ENCODE results near the gene KIF6. TPM values are rescaled to one million over a fixed set of nuclear protein-coding genes. Genes with fewer than 3 reads are reported as not detected.

The KIF6 gene
- total RNA-seq, 5 donors from 2014 or later (not counting 1 experiment from before 2014, with no cell fraction given), result 0.53 TPM; not detected in 4

- Mint-ChIP-seq H3K4me3 (no peak overlapping the region), H3K27me3 (peaks cover 11 to 19% of the 10 kb centered on the region in 2 donors), H3K4me1 (peaks cover 6 to 8% (median 7%) of the 10 kb centered on the region in 3 donors), H3K9me3 (no peaks in the 10 kb centered on the region), H3K27ac (no peak overlapping the region), H3K36me3 (no peaks in the 10 kb centered on the region)
- Histone ChIP-seq H3K27ac (ENCODE audit: low read length) (no peak overlapping the region), H3K36me3 (ENCODE audit: control insufficient read depth in 2 of 2, extremely low read depth in 1 of 2, insufficient read depth in 1 of 2, low read length in 1 of 2) (no peaks in the 10 kb centered on the region), H3K27me3 (replicated peaks in 1 of 2; ENCODE audit: control insufficient read depth in 2 of 2, extremely low read depth in 1 of 2, insufficient read depth in 2 of 2, low read length in 1 of 2) (peaks cover 0 to 15% of the 10 kb centered on the region in 2 experiments), H3K4me1 (ENCODE audit: control insufficient read depth in 1 of 2, extremely low read depth in 1 of 2, insufficient read depth in 2 of 2, low read length in 2 of 2) (no peaks in the 10 kb centered on the region), H3K4me3 (ENCODE audit: control insufficient read depth in 1 of 2, extremely low read depth in 1 of 2, low read length in 1 of 2) (no peak overlapping the region), H3K9me3 (no peaks in the 10 kb centered on the region)
- DNase-seq, result peak in 3 of 35 experiments; percentile 1 to 9 (median 3)
- POLR2A ChIA-PET, result no interaction called here
- WGBS (ENCODE audit: insufficient coverage), result 50% methylated on average over 4 of the region's 11 CpGs
- ATAC-seq (replicated peaks in 1 of 4), result no peak
- CTCF ChIA-PET, result no interaction called here
Observed at GRCh38 chr6:39430871-39431523, 294.2 kb downstream of the KIF6 start.

GRCh38 chr6:39430446-39430845, 294.8 kb downstream of the KIF6 start:
- POLR2A ChIA-PET, result no interaction called here

GRCh38 chr6:39428816-39429215, 296.4 kb downstream of the KIF6 start:
- Mint-ChIP-seq H3K9me3 (no peaks in the 10 kb centered on the region), H3K36me3 (no peaks in the 10 kb centered on the region), H3K27me3 (peaks cover 11 to 17% of the 10 kb centered on the region in 2 donors), H3K27ac (no peak overlapping the region), H3K4me1 (peaks cover 6 to 8% (median 7%) of the 10 kb centered on the region in 3 donors), H3K4me3 (no peak overlapping the region)
- H3K27ac ChIP-seq (ENCODE audit: low read length), result no peak overlapping the region
- peaks cover 0 to 13% of the 10 kb centered on the region in 2 experiments for H3K27me3 ChIP-seq (replicated peaks in 1 of 2; ENCODE audit: control insufficient read depth in 2 of 2, extremely low read depth in 1 of 2, insufficient read depth in 2 of 2, low read length in 1 of 2)
- ATAC-seq (replicated peaks in 1 of 4), result no peak
- CTCF ChIA-PET, result no interaction called here
- H3K9me3 ChIP-seq, result no peaks in the 10 kb centered on the region
- 73% methylated on average over 4 of the region's 7 CpGs for WGBS (ENCODE audit: insufficient coverage)
- no peak overlapping the region for H3K4me3 ChIP-seq (ENCODE audit: control insufficient read depth in 1 of 2, extremely low read depth in 1 of 2, low read length in 1 of 2)
- no peak for DNase-seq
- no peaks in the 10 kb centered on the region for H3K4me1 ChIP-seq (ENCODE audit: control insufficient read depth in 1 of 2, extremely low read depth in 1 of 2, insufficient read depth in 2 of 2, low read length in 2 of 2)
- POLR2A ChIA-PET, result no interaction called here
- no peaks in the 10 kb centered on the region for H3K36me3 ChIP-seq (ENCODE audit: control insufficient read depth in 2 of 2, extremely low read depth in 1 of 2, insufficient read depth in 1 of 2, low read length in 1 of 2)

More at GRCh38 chr6:39430446-39430845, 294.8 kb downstream of the KIF6 start:
- Mint-ChIP-seq H3K4me3 (no peak overlapping the region), H3K9me3 (no peaks in the 10 kb centered on the region), H3K27ac (no peak overlapping the region), H3K4me1 (peaks cover 6 to 8% (median 7%) of the 10 kb centered on the region in 3 donors), H3K36me3 (no peaks in the 10 kb centered on the region), H3K27me3 (peaks cover 11 to 19% of the 10 kb centered on the region in 2 donors)
- no peak overlapping the region for H3K27ac ChIP-seq (ENCODE audit: low read length)
- no peaks in the 10 kb centered on the region for H3K36me3 ChIP-seq (ENCODE audit: control insufficient read depth in 2 of 2, extremely low read depth in 1 of 2, insufficient read depth in 1 of 2, low read length in 1 of 2)
- DNase-seq (no peak), ATAC-seq (replicated peaks in 1 of 4) (no peak)
- no peak overlapping the region for H3K4me3 ChIP-seq (ENCODE audit: control insufficient read depth in 1 of 2, extremely low read depth in 1 of 2, low read length in 1 of 2)
- H3K27me3 ChIP-seq (replicated peaks in 1 of 2; ENCODE audit: control insufficient read depth in 2 of 2, extremely low read depth in 1 of 2, insufficient read depth in 2 of 2, low read length in 1 of 2), result peaks cover 0 to 15% of the 10 kb centered on the region in 2 experiments
- H3K4me1 ChIP-seq (ENCODE audit: control insufficient read depth in 1 of 2, extremely low read depth in 1 of 2, insufficient read depth in 2 of 2, low read length in 2 of 2), result no peaks in the 10 kb centered on the region
- CTCF ChIA-PET, result no interaction called here
- WGBS (ENCODE audit: insufficient coverage), result 80% methylated on average over 1 of the region's 1 CpG
- no peaks in the 10 kb centered on the region for H3K9me3 ChIP-seq

GRCh38 chr6:39428152-39428551, 297.1 kb downstream of the KIF6 start:
- no peak overlapping the region for H3K27ac Mint-ChIP-seq
- Histone ChIP-seq H3K27me3 (replicated peaks in 1 of 2; ENCODE audit: control insufficient read depth in 2 of 2, extremely low read depth in 1 of 2, insufficient read depth in 2 of 2, low read length in 1 of 2) (peaks cover 0 to 13% of the 10 kb centered on the region in 2 experiments), H3K36me3 (ENCODE audit: control insufficient read depth in 2 of 2, extremely low read depth in 1 of 2, insufficient read depth in 1 of 2, low read length in 1 of 2) (no peaks in the 10 kb centered on the region), H3K4me1 (ENCODE audit: control insufficient read depth in 1 of 2, extremely low read depth in 1 of 2, insufficient read depth in 2 of 2, low read length in 2 of 2) (no peaks in the 10 kb centered on the region), H3K9me3 (no peaks in the 10 kb centered on the region), H3K4me3 (ENCODE audit: control insufficient read depth in 1 of 2, extremely low read depth in 1 of 2, low read length in 1 of 2) (no peak overlapping the region), H3K27ac (ENCODE audit: low read length) (no peak overlapping the region)
- DNase-seq (no peak), ATAC-seq (replicated peaks in 1 of 4) (no peak)
- H3K27me3 Mint-ChIP-seq, result peaks cover 11 to 16% of the 10 kb centered on the region in 2 donors
- no peak overlapping the region for H3K4me3 Mint-ChIP-seq
- no peaks in the 10 kb centered on the region for H3K9me3 Mint-ChIP-seq
- POLR2A ChIA-PET, result no interaction called here
- no CpG with 5 or more reads among the region's 3 CpGs for WGBS (ENCODE audit: insufficient coverage)
- H3K36me3 Mint-ChIP-seq, result no peaks in the 10 kb centered on the region
- CTCF ChIA-PET, result no interaction called here
- H3K4me1 Mint-ChIP-seq, result peaks cover 6 to 8% (median 7%) of the 10 kb centered on the region in 3 donors

- DNase-seq (no peak), ATAC-seq (replicated peaks in 1 of 4) (no peak)
- no CpG with 5 or more reads among the region's 2 CpGs for WGBS (ENCODE audit: insufficient coverage)
- Histone ChIP-seq H3K4me1 (ENCODE audit: control insufficient read depth in 1 of 2, extremely low read depth in 1 of 2, insufficient read depth in 2 of 2, low read length in 2 of 2) (no peaks in the 10 kb centered on the region), H3K27ac (ENCODE audit: low read length) (no peak overlapping the region), H3K4me3 (ENCODE audit: control insufficient read depth in 1 of 2, extremely low read depth in 1 of 2, low read length in 1 of 2) (no peak overlapping the region), H3K36me3 (ENCODE audit: control insufficient read depth in 2 of 2, extremely low read depth in 1 of 2, insufficient read depth in 1 of 2, low read length in 1 of 2) (no peaks in the 10 kb centered on the region), H3K27me3 (replicated peaks in 1 of 2; ENCODE audit: control insufficient read depth in 2 of 2, extremely low read depth in 1 of 2, insufficient read depth in 2 of 2, low read length in 1 of 2) (peaks cover 0 to 10% of the 10 kb centered on the region in 2 experiments), H3K9me3 (no peaks in the 10 kb centered on the region)
- H3K27ac Mint-ChIP-seq, result no peak overlapping the region
- no peaks in the 10 kb centered on the region for H3K36me3 Mint-ChIP-seq
- no peaks in the 10 kb centered on the region for H3K9me3 Mint-ChIP-seq
- H3K4me1 Mint-ChIP-seq, result no peaks in the 10 kb centered on the region
- CTCF ChIA-PET, result no interaction called here
- peaks cover 9 to 11% of the 10 kb centered on the region in 2 donors for H3K27me3 Mint-ChIP-seq
- H3K4me3 Mint-ChIP-seq, result no peak overlapping the region
- POLR2A ChIA-PET, result no interaction called here
Observed at GRCh38 chr6:39426073-39426456, 299.1 kb downstream of the KIF6 start.

GRCh38 chr6:39425346-39426072, 299.7 kb downstream of the KIF6 start:
- no peak overlapping the region for H3K4me3 Mint-ChIP-seq
- DNase-seq (no peak), ATAC-seq (replicated peaks in 1 of 4) (no peak)
- CTCF ChIA-PET, result no interaction called here
- H3K4me1 Mint-ChIP-seq, result no peaks in the 10 kb centered on the region
- Histone ChIP-seq H3K27me3 (replicated peaks in 1 of 2; ENCODE audit: control insufficient read depth in 2 of 2, extremely low read depth in 1 of 2, insufficient read depth in 2 of 2, low read length in 1 of 2) (peaks cover 0 to 9% of the 10 kb centered on the region in 2 experiments), H3K9me3 (no peaks in the 10 kb centered on the region), H3K4me3 (ENCODE audit: control insufficient read depth in 1 of 2, extremely low read depth in 1 of 2, low read length in 1 of 2) (no peak overlapping the region), H3K27ac (ENCODE audit: low read length) (no peak overlapping the region), H3K4me1 (ENCODE audit: control insufficient read depth in 1 of 2, extremely low read depth in 1 of 2, insufficient read depth in 2 of 2, low read length in 2 of 2) (no peaks in the 10 kb centered on the region), H3K36me3 (ENCODE audit: control insufficient read depth in 2 of 2, extremely low read depth in 1 of 2, insufficient read depth in 1 of 2, low read length in 1 of 2) (no peaks in the 10 kb centered on the region)
- POLR2A ChIA-PET, result no interaction called here
- no peaks in the 10 kb centered on the region for H3K9me3 Mint-ChIP-seq
- peaks cover 9 to 11% of the 10 kb centered on the region in 2 donors for H3K27me3 Mint-ChIP-seq
- H3K36me3 Mint-ChIP-seq, result no peaks in the 10 kb centered on the region
- WGBS (ENCODE audit: insufficient coverage), result 64% methylated on average over 3 of the region's 6 CpGs
- no peak overlapping the region for H3K27ac Mint-ChIP-seq

Data from T-cell (primary cell).